LoVo (cell line): ENCODE results near the gene RGS6.
A peak's percentile ranks its signal among the peaks of the same experiment; 100 is the strongest.

Source experiments
- DNase-seq: peaks from one replicate; pipeline ENCODE4 v3.0.0-alpha.2; 2016; ENCODE audit warnings: low spot score

Gene RGS6

GRCh38 chr14:72247896-72248465, 315.8 kb downstream of the RGS6 start:
- DNase-seq = no peak

- no peak for DNase-seq
Observed at GRCh38 chr14:72253503-72253902, 321.3 kb downstream of the RGS6 start.

- no peak for DNase-seq
Observed at GRCh38 chr14:72254202-72254936, 322.1 kb downstream of the RGS6 start.

GRCh38 chr14:72254937-72255472, 322.8 kb downstream of the RGS6 start:
- DNase-seq = no peak

- DNase-seq = no peak
Observed at GRCh38 chr14:72256055-72256454, 323.8 kb downstream of the RGS6 start.

GRCh38 chr14:72261068-72261467, 328.8 kb downstream of the RGS6 start:
- DNase-seq = no peak

GRCh38 chr14:72262771-72263170, 330.5 kb downstream of the RGS6 start:
- no peak for DNase-seq

- DNase-seq = no peak
Observed at GRCh38 chr14:72264716-72265115, 332.5 kb downstream of the RGS6 start.

GRCh38 chr14:72270147-72270727, 338.0 kb downstream of the RGS6 start:
- no peak for DNase-seq

GRCh38 chr14:72270749-72271148, 338.5 kb downstream of the RGS6 start:
- no peak for DNase-seq

GRCh38 chr14:72275242-72275641, 343.0 kb downstream of the RGS6 start:
- no peak for DNase-seq

- no peak for DNase-seq
Observed at GRCh38 chr14:72278316-72278715, 346.1 kb downstream of the RGS6 start.

- no peak for DNase-seq
Observed at GRCh38 chr14:72284176-72284575, 351.9 kb downstream of the RGS6 start.

- DNase-seq = no peak
Observed at GRCh38 chr14:72290241-72290640, 358.0 kb downstream of the RGS6 start.

GRCh38 chr14:72291908-72292688, 359.9 kb downstream of the RGS6 start:
- peak; percentile 41 for DNase-seq

- DNase-seq = no peak
Observed at GRCh38 chr14:72292689-72293024, 360.4 kb downstream of the RGS6 start.

GRCh38 chr14:72301352-72301751, 369.1 kb downstream of the RGS6 start:
- DNase-seq = no peak

- DNase-seq = no peak
Observed at GRCh38 chr14:72303930-72304329, 371.7 kb downstream of the RGS6 start.

- DNase-seq = no peak
Observed at GRCh38 chr14:72305561-72305960, 373.3 kb downstream of the RGS6 start.

GRCh38 chr14:72308967-72309485, 376.8 kb downstream of the RGS6 start:
- no peak for DNase-seq

- DNase-seq = no peak
Observed at GRCh38 chr14:72311116-72311515, 378.9 kb downstream of the RGS6 start.

GRCh38 chr14:72311516-72311915, 379.3 kb downstream of the RGS6 start:
- no peak for DNase-seq
